Putamen (tissue), 1 donor: ENCODE measurements around the gene MRPS6.

ENCODE experiments used
- DNase-seq: peaks from one replicate; pipeline ENCODE4 v3.0.0-alpha.2; 2016; ENCODE audit warnings: low spot score

Gene MRPS6

DNA sequence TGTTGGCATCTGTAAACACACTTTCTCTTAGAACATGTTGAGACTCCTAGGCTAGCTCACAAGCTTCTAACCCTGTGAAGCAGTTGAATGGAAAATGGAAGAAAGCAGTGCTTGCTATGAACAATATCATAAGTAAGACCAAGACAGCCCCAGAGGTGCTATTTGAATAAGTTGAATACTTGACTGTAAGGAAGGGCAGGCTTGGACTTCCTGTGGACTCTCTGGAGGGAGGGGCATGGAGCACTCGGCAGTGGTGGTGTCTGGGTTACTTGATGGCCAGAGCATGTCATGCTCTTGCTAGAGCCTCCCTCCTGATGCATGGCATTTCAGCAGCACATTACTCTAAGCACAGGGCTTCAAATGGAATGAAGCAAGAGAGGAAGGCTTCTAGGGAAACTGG lies 60.0 kb downstream of the MRPS6 start:
- DNase-seq = no peak

DNA sequence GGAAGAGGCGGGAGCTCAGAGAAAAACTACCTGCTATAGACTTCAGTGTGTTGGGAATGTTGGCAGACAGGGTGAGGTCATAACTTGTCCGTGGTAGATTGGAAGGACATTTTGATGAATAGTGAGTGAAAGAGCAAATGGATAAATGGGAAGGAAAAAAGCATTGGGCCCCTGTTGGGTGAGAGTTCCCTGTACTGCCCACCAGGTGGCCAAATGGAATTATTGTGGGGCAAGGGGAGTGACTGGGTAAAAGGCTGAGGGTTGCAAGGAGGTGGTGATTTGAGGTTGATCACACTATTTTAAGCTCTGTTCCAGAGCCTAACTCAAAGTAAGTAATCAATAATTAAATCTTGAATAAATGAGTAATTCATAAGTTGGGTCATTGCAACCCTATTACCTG lies 60.4 kb downstream of the MRPS6 start:
- DNase-seq = no peak

DNA sequence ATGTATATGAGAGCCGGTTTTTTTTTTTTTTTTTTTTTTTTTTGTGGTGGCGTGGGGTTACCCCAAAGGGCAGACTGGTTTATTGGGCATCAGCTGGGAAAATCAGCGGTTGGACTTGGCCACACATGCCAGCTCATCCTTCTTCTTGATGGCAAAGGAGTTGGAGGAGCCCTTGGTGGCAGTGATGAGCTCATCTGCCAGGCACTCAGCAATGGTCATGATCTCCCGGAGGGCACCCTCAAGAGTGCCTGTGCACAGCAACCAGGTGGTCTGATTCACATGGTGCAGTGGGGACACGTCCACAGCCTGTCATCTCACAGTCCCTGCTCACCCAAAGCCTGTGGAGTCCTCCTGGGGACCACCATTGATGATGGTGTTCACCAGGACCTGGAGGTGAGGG lies 62.0 kb downstream of the MRPS6 start:
- DNase-seq = no peak

DNA sequence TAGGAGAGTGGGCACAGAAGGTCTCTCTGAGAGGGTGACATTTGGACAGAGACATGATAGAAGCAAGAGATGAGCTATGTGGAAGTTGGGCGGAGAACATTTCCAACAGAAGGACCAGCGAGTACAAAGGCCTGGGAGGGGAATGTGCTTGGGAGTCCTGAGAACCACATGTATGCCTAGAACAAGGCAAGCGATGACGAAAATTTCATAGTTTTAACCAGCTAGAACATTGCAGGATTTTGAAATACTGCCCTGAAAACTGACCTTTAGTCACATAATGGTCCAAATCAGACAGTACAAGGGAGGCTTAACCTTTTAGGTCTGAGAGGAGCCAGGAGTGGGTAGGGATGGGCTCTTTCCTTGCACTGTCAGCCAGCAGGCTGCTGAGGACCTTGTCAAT lies 68.0 kb downstream of the MRPS6 start:
- no peak for DNase-seq

DNA sequence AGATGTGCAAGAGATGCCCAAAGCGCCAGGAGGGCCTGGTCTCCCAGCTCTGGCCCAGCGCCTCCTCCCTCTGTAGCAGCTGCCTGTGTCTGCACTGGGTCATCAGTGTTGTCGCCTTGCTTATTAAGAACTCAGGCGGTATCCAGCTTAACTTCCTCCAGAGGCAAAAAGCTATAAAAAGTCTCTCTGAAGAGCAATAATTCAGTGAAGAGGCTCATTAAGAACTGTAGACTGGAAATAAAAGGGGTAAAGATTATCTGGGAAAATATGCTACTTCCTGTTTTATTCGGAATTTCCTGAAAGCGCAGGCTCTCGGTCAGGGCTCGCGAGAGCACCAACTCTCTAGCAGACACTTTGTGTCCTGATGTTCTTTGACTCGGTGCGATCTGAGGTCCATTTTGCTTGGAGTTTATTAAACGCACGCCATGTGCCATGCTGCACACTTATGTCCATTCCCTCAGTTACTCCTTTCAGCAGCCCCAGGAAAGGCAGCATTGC lies 70.4 kb downstream of the MRPS6 start:
- no peak for DNase-seq

DNA sequence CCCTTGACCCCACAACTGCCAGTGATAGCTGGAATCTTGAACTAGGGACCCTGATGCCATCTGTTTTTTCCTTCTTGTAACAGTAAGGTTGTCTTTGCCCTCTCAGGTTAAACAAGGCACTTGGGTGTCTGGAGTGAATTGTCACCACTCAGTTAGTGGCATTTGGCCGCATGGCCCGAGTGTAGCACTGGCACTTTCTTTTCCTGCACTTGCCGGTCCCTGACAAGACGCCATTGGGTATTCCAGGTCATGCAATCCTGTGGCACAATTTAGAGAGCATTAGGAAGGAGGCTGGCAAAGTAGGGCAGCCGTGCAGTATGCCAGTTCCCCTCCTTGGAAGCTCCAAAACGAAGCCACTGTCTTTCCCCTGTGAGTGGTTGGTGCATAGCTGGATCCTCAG lies 70.8 kb downstream of the MRPS6 start:
- DNase-seq = no peak

DNA sequence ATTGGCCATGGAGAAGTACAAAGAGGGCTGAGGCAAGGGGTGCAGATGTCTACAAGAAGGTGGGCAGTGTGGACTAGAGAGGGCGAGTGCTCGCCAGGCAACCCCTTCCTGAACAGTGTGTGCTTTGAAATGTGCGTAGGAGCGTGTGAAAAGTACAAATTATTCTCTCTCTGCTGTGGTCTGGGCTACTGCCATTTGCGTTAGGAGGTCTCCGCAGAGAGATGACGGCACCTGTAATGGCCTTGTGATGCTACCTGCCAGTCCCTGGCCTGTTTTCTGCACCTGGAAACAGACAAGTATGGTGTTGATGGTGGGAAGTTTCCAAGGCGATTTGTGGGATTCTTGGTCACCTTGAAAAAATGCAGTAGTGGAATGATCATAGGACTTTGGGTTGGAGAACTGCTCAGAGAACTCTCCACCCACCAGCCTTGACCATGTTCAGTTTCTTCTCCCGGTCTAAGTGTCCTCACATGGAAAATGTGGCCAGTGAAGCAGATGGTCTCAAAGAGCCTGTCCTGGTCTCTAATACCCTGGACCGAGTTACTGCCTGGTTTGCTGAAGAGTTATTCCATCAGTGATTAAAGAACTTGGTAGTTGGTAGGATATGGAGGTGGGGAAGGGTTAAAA lies 74.5 kb downstream of the MRPS6 start:
- DNase-seq = no peak

DNA sequence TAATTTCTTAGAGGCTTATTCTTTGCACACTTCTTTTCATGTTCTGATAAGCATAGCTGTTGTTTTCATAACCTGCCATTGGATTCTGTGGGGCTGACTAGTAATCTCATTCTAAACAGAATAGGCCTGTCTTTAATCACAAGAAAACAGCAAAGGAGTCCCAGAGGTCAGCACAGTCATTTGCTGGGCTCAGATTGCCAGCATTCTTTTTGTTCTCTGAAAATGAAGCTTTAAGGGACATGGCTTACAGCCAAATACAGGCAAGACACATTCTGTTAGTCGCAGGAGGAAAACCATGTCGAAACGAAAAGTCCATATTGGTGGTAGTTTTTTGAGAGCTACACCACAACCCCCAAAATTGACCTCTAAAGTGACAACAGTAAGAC lies 75.0 kb downstream of the MRPS6 start:
- no peak for DNase-seq

DNA sequence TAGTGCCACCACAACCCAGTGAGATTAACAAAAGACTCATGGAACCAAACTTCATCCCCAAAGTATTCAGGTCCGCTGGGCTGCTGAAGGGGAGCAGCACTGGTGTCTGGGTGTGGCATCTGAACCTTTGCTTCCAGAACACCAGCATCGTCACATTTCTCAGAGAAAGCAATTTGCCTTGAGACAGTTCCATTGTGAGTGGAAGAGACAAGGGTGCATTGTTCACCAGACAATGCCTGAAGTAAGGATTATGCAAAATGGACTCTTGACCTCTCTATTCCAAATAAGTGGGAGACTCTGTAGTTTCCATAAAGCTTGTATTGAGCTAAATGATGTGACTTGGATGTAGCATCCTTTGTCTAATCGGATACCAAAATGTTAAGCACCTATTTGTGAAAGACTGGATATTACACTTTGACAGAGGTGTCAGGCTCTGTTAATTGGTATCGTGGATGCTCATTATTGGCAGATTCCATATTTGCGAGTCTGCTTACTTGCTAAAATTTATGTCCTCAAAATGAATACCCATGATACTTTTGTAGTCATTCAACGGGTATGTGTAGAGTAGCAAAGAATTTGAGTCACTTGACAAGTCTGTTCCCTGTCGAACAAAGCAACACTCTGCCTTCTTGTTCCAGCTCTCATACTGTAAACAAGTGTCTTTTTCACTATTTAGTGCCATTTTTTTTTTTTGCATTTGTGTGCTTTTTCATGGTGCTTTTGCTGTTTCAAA lies 75.6 kb downstream of the MRPS6 start:
- peak; percentile 52 for DNase-seq

DNA sequence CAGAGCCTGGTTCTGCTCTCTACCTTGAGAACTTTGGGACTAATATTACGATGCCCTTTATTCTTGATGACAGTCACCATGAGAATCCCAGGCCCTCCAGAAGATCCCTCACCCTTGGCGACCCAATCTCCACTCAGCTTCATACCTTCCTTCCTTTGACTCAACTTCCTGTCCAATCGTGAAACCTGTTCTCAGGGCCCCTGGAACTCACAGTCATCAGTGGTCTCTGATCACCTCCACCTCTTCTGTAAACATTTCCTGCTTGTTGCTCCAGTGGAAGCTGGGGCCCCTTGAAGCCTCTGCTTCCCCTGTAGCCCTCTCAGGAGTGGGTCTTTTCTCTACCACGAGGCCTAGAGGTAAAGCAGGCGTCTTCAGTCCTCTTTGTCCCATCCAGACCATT lies 79.1 kb downstream of the MRPS6 start:
- no peak for DNase-seq

DNA sequence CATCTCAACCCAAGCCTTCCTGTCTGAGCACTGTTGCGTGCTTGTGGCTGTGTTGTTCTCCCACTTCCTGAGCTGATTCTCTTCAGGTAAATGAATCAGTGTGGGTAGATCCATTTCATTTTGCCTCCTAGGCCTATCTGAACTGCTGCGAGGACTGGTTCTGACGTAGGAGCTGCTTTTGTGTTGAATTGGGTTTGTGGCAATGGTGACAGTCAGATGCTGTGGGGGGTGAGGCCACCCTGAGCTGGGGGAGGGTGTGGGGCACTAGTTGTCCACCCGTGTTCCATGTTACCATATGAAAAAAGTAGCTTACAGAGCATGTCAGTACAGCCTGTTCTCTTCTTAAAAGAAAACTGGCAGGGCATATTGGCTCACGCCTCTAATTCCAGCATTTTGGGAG lies 81.5 kb downstream of the MRPS6 start:
- DNase-seq = no peak

DNA sequence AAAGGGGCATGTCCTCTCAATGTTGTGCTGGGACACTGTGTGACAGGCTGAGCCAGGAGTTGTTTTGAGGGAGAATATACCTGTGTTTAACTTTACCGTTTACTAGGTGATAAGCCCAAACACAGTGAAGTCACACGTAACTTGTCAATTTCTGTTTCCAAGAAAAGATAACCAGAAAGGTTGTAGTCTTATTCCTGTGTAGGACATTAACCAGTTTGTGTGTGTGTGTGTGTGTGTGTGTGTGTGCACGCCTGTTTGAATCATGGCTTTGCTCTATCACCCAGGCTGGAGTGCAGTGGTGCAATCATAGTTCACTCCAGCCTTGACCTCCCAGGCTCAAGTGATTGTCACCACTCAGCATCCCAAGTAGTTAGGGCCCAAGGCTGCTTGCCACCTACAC lies 83.6 kb downstream of the MRPS6 start:
- no peak for DNase-seq

DNA sequence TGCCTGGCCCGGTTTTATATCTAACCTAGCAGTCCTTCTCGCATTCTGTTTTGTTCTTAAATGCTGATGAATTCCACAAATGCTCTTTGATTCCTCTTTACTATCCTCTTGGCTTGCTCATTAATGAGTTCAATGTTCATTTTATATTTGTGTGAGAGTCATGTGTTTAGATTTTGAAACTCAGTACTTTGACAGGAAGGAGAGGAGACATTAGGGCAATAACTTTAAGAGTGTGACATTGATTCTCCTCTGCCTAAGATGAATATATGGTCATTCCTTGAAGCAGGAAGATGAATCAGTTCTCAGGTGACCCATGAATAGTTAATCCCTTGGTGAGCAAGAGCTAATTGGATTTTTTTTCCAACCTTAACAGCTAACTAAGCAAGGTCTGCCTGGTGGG lies 84.1 kb downstream of the MRPS6 start:
- DNase-seq = no peak

DNA sequence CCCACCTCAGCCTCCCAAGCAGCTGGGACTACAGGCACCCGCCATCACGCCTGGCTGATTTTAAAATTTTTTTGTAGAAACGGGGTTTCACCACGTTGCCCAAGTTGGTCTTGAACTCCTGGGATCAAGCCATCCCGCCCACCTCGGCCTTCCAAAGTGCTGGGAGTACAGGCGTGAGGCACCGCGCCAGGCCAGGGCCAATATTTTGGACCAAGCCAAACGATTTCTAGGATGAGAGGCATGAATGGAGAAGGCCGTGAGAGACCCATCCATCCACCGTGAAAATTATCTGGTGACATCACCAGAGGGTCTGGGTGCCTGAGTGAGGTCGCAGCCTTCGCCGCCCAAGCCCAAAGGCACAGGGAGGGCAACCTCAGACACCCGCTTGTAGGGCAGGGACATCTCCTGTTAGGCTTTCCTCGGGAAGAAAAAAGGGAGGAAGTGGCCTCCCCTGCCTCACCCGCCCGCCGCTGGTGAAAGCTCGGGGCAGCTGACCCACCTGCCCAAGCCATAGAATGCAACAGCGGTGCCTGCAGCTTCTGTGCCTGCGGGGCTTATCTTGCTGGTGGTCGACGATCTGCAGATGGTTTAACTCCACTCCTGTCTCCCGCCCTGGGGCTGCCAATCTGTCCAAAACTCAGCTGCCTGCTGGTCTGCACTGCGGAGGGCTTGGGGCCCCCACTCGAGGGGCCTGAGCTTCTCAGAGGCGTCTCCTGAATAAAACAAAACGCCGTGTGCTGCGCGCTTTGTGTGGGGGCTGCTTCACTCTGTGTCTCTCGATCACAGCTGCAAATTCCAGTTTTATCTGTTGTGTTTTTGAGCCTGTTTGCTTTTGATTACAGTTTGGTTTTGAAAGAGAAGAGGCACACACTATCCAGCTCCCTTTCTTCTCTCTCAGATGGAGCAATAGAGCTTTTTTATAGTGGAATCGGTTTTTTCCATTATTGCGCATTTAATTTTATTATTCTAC lies 85.8 kb downstream of the MRPS6 start:
- no peak for DNase-seq

DNA sequence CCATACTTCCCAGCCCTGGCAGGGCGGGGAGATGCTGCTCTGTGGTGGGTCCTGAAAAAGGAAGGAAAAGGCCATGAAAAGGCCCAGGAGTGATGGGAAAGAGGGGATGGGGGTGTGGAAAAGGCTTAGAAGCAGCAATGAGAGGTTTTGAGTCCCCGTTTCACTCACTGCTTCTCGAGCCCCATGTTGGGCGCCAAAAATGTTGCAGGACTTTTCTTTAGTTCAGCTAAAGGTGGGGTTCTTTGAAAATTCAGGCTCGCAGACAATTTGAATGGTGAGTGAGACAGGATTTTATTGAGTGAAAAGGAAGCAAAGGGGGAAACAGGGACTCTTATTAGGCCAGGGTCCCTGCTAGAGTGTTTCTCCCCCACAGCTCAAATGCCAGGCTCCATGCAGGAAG lies 93.1 kb downstream of the MRPS6 start:
- DNase-seq = no peak

DNA sequence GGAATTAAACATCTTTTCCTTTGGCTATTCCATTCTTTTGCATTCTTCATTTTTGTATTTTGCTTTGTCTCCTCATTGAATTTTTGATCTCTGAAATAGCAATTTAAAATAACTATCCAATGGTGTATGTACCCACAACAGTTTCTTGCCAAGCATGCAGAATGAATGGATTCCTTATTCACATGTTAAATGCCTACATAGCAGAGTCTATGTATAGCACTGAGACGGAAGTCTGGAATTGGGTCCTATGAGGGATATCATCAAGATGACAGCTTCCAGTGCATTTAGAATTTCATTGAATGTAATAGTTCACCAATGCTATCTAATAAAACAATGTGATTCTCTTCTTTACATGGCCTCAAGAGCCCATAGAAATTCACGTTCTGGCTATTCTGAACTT lies 97.5 kb downstream of the MRPS6 start:
- DNase-seq = no peak

DNA sequence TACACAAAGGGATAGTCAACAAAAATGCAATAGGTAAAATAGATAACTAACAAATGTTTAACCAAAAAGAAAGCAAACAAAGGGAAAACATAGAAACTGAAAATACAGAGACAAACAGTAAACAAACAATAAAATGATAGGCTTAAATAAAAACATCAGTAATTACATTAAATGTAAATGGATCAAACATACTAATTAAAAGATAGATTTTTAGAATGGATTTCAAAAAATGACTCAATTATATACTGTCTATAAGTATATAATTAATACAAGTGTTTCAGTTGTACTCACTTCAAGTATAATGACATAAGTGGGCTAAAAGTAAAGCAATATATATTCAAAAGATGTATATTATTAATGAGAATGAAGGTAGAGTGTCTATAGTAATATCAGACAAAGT lies 101.1 kb downstream of the MRPS6 start:
- DNase-seq = no peak

DNA sequence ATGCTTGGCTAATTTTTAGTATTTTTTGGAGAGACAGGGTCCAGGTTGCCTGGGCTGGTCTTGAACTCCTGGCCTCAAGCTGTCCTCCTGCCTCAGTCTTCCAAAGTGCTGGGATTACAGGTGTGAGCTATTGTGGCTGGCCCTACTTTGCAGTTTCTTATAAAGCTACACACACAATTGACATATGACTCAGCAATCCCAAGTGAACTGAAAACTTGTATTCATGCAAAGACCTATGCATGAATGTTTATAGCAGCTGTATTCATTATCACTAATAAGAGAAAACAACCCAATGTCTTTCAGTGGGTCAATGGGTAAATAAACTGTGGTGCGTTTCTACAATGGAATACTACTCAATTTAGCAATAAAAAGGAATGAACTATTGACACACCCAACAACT lies 103.1 kb downstream of the MRPS6 start:
- DNase-seq = no peak

DNA sequence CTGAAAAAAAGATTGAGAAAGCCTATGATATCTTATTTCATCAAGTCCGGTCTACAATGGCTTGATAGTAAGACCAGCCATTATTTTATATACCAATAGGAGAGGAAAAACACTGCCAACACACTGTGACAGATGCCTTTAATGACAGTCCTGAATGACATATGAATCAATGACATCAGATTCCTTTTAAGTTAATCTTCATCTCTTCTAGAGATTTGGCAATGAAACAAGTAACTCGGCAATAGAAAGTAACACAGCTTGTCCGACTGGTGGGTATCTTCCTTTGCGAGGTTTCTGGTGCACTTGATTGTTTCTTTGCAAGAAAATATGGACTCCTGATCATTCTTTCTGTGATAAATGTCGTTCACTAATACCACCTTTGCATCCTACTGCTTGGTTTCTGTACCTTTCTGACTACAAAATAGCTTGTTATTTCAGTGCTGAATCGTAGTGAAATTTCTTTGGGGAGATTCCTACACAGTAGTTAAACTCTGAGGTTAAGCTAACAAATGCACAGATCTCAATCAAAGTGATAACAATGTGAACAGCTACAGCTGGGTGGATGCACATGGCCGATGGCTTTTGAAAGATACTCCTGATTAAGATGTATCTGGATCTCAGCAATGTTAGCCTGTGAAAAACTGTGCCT lies 104.7 kb downstream of the MRPS6 start:
- no peak for DNase-seq

DNA sequence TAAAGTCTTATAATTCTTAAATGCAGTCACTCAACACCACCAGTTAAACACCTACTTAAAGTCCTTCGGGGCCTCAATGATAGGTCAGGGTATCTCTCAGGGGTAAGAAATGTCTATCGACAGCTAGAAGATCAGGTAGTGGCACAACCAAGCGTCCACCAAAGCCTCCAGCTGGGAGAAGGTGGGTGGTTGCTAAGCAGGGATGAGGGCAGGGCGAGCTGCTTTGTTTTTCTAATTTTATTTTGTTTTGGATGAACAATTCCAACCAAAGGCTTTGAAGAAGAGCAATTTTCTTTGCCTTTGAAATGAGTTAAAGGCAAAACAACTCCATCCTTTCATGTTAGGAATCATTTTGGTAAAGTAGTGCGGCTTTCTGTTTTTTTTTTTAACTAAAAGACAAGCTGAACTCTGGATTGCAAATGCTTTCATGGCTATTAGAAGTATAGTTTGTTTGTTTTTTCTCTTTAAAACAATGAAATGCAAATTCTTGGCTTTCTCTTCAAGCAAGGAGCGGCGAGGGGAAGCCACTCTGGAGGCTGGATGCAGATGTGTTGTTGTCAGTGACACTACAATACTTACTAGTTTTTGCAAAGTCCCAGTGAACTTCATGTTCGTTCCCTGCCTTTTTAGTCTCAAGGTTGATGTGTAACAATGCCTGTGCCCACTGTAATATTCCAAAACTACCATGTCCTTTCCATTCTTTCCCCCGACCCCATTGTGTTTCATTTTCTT lies 106.0 kb downstream of the MRPS6 start:
- no peak for DNase-seq

DNA sequence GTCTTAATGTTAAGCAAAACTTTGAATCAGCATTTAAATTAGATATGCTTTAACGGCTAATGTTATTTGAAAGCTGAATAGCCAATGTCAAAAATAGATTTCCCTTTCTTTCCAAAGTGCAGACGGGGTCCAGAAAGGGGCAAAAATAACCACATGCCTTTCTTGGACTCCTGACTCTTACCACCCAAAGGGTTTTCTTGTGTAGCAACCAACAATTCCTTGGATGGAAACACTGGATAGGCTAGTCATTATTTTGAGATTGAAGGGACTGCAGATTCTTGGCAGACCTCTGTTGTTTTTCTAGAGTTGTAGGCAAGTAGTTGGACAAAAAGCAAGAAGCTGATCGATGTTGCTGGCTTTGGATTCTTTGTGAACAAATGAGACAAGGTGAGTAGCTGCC lies 107.0 kb downstream of the MRPS6 start:
- no peak for DNase-seq
